HG03095 (cell line): ENCODE results near the gene IL2RG.

ENCODE experiments used
- ATAC-seq: cut with Tn5 transposase; IDR thresholded peaks from one replicate; pipeline ENCODE4 v1.9.1; 2021; ENCODE audit warnings: moderate library complexity; ENCODE audit not compliant: unreplicated experiment

IL2RG gene

DNA sequence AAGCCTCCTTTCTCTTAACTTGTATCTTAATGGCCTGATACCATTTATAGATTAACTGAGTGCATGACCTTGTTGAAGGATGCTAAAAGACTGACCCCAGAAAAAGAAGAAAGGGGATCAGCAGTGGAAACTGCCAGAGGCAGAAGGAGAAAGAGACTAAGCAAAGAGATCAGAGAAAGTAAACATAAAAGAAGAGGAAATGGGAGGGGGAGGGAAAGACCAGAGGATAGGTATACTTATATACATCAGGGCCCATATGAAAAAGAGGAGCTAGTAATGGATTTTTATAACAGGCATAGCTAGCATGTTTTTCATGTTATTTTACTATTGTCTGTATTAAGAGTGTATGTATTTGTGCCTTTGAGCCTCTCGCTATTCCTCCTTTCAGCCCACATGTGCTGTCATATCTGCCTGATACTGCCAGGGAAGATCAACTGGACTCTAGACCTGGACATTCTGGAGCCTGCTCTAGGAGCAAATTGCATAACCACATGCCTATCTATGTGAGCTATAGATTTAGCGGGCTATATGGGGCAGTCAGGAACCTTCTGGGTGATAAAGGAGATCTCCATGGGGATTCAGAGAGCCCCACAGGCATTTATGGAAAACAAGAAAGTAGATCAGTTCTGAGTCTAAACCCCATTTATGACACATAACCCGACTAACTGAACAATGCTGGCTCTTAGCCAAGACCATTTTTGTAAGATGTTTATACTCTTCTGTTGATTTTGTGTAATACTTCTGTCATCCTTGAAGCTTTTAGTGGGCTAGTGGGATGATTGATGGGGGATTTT is 29.9 kb downstream of the IL2RG start:
- ATAC-seq, result no peak

DNA sequence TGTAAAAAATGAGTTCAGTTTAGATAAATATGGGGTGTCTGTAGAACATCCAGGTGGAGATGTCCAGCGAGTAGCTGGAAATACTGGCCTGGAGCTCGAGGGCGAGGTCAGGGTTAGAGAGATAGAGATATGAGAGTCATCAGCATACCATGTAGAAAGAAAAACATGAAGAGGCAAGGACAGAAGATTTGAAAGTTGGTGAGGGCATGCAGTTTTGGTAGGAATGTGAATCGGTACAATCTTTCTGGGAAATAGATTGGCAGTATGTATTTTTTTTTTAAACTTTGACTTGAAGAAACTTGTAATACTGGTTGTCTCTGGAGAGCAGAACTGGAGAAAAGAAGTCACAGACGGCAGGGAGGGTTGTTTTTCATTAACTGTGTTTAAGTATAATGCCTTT is 40.8 kb downstream of the IL2RG start:
- ATAC-seq, result no peak

DNA sequence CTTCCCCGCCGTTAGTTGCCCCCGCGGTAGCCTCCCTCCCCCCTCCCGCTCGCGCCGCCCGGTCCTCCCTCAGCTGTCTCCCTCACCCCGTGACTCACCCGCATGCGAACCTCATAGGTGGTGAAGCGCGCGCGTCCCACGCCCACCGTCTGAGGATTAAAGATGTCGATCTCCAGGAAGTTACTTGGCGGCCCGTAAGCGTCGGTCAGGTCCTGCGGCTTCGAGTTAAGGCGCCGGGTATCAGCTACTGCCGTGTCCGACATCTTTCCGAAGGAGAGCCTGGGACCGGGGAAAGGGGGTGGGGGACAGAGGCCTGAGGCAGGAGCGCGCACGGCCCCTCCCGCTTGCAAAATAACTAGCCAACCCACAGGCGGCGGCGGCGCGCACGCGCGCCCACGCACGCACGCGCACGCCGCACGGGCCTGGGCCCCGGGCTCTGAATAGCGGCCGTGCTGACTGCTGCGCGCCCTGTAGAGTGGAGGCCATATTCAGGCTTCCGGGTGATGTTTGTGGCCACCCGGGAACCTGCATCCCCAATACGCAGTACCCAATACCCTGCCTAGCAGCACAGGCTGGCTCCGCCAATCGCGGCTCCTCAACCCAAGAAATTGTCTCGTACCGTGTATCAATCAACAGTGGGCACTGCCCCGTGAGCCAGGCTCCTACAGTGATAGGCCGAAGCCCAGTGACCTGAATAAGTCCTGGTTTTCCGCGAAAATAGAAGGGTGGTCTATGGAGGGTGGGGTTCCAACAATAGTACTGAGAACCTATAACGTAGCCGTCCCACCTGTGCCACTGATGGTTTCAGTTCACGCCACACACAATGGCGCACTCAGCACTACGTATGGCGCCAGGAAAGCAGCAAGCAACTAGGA is 43.1 kb downstream of the IL2RG start, which contains the start of gene SNX12:
TSS of gene SNX12 (minus strand) at position 291 of the 875 bp plus-strand sequence. CDS start at position 263, 28 bp downstream.
- ATAC-seq, result peak; percentile 92

DNA sequence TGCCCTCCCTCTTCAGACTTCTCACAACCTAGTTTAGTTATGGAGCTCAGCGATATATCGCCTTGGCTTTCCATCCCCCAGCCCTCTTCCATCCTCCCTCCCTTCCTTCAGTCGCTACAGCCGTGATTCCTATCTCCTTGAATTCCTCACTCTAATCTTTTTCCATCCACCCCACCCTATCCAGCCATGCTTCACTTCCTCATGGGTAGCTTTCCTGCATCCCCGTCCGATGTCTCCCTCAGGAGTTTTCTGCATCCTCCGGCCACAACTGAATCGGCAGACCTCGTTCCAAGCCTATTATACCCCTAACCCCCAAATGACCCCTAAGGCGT is 43.7 kb downstream of the IL2RG start:
- ATAC-seq, result no peak

DNA sequence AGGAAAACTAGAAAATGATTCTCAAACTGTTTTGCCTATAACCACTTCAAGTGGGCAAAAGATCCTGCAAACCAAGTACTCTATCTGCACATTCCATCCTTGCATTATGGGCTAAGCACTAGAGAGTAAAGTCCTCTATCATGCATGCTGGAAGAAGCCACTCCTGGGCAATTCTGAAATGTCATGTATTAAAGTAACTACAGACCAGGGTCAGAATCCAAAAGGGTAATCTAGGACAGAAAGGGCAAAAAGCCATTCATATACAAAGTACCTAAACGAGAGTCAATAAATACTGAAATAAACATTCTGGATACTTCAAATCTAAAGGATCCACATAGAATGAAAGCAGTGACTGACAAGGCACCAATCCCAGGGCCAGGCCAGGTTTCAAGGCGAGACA is 44.3 kb downstream of the IL2RG start:
- no peak for ATAC-seq

DNA sequence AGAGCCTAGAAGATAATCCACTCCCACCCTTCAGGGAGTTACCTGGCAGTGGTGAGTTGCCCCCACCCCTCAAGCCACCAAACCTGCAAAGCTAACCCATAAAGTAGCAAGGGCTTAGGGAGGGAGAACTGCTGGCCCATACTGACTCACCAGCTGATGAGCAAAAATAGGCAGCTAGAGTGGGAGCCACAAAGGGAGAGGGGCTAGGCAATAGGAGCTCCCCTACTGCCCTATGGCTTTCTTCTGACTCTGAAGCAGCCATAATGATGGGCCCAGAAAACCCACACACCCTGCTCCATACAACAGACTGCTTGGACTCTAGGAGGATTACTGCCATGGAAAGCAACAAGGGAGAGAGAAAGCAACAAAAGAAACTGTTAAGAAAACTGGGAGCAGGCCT is 51.2 kb downstream of the IL2RG start:
- ATAC-seq, result no peak

DNA sequence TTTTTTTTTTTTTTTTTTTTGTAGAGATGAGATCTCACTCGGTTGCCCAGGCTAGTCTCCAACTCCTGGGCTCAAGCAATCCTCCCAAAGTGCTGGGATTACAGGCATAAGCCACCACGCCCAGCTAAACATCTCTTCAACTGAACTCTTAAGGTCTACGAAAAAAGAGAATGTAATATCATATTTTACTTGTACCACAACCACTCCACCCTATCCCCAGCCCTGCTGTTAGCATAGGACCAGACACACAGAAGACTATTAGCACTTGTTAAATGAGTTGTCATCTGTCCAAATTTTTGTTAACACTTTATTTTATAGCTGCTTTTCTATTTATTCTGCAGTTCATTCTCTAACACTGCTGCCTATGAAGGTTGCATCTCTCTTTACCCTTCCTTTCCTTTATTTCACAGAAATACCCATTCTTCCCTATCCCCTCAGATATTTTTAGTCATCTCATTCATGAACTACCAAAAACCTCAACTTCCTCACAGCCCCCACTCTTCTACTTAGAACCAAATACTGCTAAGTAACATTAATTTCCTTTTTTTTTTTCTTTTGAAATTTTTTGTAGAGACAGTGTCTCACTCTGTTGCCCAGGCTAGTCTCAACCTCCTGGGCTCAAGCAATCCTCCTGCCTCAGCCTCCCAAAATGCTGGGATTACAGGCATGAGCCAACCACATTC is 53.4 kb downstream of the IL2RG start:
- no peak for ATAC-seq
